Activated CD4-positive, CD25-positive, alpha-beta regulatory T cell (primary cell): ENCODE results near the gene HMGB4.

Source experiments
- DNase-seq, 4 experiments: peaks; one replicate each; lab custom pipeline; 2025; lab: John Stamatoyannopoulos, UW

Gene HMGB4, protein sequence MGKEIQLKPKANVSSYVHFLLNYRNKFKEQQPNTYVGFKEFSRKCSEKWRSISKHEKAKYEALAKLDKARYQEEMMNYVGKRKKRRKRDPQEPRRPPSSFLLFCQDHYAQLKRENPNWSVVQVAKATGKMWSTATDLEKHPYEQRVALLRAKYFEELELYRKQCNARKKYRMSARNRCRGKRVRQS

GRCh38 chr1:33863779-33864178, at the start of gene HMGB4:
Gene HMGB4 (plus strand): TSS chr1:33864079. CDS start chr1:33864192, 113 bp downstream.
- no peak for DNase-seq

DNA sequence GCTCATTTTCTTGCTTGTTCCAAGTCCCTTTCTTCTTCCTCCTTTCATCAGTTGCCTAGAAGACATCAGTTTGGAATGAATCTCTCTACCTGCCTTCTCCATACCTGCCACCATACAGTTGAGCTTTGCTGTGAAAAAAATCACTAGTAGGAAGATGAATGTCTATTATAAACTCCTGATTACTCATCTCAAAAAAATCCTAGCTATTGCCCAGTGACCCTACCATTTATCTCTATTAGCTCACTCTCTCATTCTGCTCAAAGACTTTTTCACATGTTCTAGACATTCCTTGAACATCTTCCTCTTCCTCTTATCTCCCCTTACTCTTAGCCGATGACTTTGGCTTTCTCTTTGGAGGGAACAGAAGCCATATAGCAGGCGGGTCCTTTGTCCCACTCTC, 49.7 kb upstream of the HMGB4 start:
- no peak for DNase-seq

- no peak for DNase-seq
Measured at GRCh38 chr1:33815061-33815460, 48.8 kb upstream of the HMGB4 start.

DNA sequence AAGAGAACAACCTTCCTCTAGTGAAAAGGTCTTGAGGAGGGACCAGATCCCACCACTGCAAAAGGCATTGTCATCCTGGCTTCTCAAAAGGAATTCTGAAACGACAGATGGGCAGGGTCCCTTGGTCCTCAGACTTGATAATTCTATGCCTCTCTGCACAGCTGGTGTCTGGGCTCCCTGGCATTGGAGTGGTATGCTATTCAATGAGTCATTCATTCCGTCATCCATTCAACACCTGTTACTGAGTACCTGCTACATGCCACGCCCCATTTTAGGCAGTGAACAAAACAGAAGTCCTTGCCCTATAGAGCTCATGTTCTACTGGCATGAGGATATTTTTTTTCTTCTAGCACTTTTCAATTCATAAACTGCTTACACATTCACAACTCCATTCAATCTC, 45.8 kb upstream of the HMGB4 start:
- DNase-seq, result no peak

DNA sequence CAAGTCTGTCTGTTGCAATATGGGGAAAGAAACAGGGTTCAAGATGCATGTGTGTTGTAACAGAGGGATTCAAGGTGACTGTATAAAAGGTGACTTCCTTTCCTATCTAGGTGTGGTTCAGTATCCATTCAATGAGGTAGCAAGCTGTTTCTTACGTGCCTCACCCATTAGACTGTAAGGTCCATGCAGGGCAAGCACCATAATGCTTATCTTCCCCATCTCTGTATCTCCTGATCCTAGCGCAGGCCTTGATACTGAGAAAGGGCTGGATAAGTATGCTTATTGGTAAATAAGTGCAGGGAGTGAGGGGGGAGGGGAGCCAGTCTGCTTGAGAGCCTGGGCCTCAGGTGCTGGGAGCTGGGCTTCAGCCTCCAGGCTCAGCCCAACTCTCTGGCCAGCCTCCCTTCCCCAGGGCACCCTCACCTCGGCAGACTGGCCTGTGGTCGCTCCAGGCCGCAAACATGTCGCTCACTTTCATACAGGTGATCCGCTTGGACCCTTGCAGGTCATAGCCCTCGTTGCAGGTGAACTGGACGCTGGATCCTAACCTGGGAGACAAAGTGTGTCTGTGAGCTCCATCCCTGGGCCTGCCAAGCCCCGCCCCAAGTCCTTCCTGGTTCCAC, 44.5 kb upstream of the HMGB4 start:
- DNase-seq, result no peak

DNA sequence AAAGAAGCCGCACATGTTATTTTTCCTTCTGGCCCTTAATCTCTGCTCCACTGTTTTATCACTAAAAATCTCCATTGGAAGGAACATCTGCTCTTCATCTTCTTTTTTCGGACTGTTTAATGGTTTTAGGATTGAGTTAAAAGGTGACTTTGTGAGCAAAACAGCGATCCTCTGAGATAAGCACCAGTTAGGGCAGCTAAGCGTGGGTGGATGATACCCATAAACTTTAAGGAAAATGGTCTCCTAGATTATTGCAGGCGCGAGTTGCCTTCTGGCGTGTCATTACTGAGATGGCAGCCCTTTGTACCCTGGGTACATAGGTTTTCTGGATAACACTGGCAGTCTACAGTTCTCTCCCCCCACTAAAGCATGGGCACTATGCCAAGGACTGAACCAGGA, 44.0 kb upstream of the HMGB4 start:
- DNase-seq, result no peak

DNA sequence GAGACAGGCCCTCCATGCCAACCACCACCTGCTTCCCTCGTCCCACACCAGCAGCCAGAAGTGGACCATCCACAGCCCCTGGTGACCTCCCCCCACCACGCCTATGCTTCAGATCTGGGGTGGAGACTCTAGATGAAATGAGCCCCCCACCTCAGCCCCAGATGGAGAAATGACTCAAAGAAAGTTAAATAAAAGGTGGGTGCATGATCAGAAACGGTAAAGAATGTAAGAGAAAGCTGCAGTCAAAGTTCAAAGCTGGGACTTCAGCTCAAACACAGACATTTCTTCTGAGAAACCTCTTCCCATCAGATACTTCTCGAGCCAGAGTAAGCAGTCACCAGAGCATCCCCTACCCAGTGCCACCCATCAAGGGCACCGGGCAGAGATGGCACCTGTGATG, 43.1 kb upstream of the HMGB4 start:
- DNase-seq, result no peak

GRCh38 chr1:33821291-33821690, 42.6 kb upstream of the HMGB4 start:
- DNase-seq, result no peak

DNA sequence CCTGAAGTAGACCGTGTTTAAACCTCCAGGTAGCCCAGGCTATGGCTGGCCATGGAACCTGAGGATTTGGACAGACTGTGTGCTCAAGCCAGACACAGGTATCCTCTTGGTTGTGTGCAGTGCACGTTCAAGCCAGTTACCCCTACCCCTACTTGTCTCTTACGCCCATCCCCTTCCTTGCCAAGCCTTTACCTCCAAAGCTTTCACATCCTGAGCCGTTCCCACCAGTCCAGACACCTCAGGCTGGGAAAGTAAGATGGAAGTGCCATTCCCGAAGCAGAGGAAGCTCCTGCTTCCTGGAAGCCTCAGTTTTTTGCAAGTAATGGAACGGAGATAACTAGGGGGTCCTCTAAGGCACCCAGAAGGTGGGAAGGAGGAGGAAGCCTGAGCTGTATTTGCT, 41.5 kb upstream of the HMGB4 start:
- no peak for DNase-seq

DNA sequence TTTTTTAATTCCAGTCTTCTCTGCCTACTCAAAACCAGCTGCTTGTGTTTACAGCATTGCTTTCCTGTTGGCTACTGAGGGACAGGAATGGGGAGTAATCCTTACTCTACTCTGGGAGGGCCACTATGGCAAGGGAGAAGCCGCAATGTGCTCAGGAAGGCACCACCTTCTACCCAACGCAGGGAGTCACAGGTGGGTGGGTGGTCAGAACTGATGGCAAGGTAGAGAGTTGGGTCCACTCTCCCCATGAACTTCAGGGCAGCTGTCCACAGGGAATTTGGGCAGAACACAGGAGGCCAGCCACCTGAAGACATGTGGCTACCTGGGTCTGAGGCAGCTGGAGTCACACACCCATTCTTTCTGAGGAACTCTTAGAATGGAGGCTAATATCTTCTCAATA, 40.5 kb upstream of the HMGB4 start:
- DNase-seq, result no peak

GRCh38 chr1:33823830-33824229, 40.0 kb upstream of the HMGB4 start:
- DNase-seq, result no peak

DNA sequence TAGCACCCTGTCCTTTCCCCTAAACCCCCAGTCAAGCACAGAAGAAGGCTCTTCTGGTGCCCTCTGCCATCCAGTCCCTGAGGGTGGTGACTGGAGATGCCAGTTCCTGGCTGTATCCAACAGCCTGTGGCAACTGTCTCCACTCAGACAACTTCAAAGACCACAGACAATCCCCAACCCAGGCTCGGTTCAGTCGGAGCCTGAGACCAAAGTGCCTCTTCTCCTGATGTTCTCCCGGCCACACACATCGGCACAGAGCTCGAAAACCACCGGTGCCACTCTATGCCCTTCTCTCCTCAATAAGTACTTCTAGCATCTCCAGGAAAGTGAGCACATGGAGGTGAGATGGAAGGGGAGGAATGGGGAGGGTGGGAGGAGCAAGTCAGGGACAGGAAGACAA, 39.6 kb upstream of the HMGB4 start:
- DNase-seq, result no peak

- no peak for DNase-seq
Measured at GRCh38 chr1:33824971-33825370, 38.9 kb upstream of the HMGB4 start.

DNA sequence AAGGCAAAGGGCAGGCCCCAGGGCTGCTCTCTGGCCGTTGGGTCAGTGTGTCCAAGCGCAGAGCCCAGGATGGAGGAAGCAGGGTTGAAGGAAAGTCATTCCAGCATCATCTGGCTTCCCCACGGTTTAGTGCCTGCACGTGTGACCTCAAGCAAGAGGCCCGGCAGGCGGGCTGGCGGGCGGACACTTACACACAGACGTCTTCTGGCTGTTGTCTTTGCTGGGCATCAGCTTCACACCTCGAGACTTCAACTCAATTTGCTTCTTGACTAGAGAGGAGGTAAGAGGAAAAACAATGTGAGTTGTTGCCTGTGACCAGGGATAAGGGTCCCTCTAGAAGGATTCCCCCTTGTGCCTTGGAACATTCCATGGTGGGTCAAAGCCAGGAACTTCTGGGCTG, 38.4 kb upstream of the HMGB4 start:
- no peak for DNase-seq

- DNase-seq, result no peak
Measured at GRCh38 chr1:33826311-33826710, 37.6 kb upstream of the HMGB4 start.

DNA sequence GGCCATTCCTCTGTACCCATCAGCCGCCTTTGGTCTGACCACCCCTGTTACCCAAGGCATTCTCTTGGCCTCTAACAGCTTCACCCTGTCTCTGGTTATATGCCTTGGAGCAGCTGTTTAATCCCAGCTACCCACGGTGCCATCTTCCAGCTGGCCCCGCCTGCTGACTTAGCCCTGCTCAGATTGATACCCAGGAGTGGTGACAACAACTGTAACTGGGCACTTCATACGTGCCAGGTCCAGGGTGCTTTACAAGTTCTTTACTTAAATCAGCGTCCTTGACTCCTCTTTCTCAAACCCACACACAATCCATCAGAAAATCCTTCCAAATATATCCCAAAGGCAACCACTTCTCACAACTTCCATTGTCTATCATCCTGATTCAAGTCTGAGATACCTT, 37.2 kb upstream of the HMGB4 start:
- DNase-seq, result no peak

- DNase-seq, result no peak
Measured at GRCh38 chr1:33828059-33828458, 35.8 kb upstream of the HMGB4 start.

GRCh38 chr1:33828654-33829053, 35.2 kb upstream of the HMGB4 start:
- DNase-seq, result no peak

GRCh38 chr1:33836911-33837310, 27.0 kb upstream of the HMGB4 start:
- no peak for DNase-seq

- no peak for DNase-seq
Measured at GRCh38 chr1:33837635-33838034, 26.2 kb upstream of the HMGB4 start.

DNA sequence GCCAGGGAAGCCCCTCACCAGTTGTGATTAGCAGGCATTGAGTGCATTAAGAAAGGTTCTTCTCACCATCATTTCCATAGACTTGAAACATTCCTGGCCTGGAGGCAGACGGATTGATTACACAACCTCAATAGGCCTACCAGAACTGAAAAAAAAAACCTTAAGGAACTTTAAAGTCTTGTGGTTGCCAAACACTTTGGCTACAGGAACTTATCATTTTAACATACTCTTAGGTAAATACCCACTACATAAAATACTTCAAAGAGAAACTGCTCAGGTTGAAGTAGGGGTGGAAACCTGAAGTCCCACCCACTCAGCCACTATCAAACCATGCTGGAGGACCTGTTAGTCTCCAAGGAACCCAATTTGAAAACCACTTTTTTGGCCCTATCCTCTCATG, 22.4 kb upstream of the HMGB4 start:
- no peak for DNase-seq

- DNase-seq, result no peak
Measured at GRCh38 chr1:33842348-33842747, 21.5 kb upstream of the HMGB4 start.

- no peak for DNase-seq
Measured at GRCh38 chr1:33844166-33844565, 19.7 kb upstream of the HMGB4 start.

GRCh38 chr1:33846861-33847260, 17.0 kb upstream of the HMGB4 start:
- no peak for DNase-seq
